ENCODE data around the gene TMEM132C. TPM values are rescaled to one million over a fixed set of nuclear protein-coding genes. Genes with fewer than 3 reads are reported as not detected.

Gene TMEM132C
- total RNA-seq, 3 donors from 2014 or later (not counting 1 experiment from before 2014, with no cell fraction given) = 0.08 to 0.41 TPM; not detected in 1

DNA sequence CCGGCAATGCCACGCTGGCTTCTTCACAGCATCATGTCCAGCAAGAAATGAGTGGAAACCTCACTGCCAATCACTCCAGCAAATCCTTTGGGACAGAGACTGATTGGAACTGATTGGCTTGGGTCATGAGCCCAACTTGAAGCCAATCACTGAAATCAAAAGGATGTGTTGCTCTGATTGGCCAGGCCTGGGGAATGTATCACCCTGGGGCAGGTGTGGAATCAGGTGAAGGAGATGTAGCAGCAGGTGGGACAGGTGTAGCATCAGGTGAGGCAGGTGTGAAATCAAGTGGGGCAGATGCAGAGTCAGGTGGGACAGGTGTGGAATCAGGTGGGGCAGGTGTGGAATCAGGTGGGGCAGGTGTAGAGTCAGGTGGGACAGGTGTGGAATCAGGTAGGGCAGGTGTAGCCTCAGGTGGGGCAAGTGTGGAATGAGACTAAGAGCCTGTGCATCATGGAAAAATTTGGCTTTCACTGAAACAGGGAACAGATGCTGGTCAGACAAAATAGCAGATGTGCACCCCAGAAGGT lies 350.4 kb downstream of the TMEM132C start:
- WGBS (ENCODE audit: insufficient coverage) = 73% methylated on average over 2 of the region's 2 CpGs
- DNase-seq (no peak), ATAC-seq (no peak)
- H3K36me3 ChIP-seq (ENCODE audit: control insufficient read depth, insufficient read depth, low read length) = no peaks in the 10 kb centered on the region
- Mint-ChIP-seq H3K27ac (no peak overlapping the region), H3K36me3 (no peaks in the 10 kb centered on the region), H3K27me3 (ENCODE audit: low read depth in 2 of 2) (peaks cover 18 to 24% of the 10 kb centered on the region in 2 donors), H3K4me1 (peaks cover 11 to 12% of the 10 kb centered on the region in 2 donors), H3K9me3 (no peaks in the 10 kb centered on the region), H3K4me3 (no peak overlapping the region)
- H3K27ac ChIP-seq (ENCODE audit: low read length) = no peak overlapping the region
- H3K27me3 ChIP-seq (ENCODE audit: control insufficient read depth, insufficient read depth, low read length) = no peaks in the 10 kb centered on the region
- TF ChIP-seq, protein P1, sequence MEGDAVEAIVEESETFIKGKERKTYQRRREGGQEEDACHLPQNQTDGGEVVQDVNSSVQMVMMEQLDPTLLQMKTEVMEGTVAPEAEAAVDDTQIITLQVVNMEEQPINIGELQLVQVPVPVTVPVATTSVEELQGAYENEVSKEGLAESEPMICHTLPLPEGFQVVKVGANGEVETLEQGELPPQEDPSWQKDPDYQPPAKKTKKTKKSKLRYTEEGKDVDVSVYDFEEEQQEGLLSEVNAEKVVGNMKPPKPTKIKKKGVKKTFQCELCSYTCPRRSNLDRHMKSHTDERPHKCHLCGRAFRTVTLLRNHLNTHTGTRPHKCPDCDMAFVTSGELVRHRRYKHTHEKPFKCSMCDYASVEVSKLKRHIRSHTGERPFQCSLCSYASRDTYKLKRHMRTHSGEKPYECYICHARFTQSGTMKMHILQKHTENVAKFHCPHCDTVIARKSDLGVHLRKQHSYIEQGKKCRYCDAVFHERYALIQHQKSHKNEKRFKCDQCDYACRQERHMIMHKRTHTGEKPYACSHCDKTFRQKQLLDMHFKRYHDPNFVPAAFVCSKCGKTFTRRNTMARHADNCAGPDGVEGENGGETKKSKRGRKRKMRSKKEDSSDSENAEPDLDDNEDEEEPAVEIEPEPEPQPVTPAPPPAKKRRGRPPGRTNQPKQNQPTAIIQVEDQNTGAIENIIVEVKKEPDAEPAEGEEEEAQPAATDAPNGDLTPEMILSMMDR (IDR thresholded peaks at IDR 0.05) = no peak
- no peak overlapping the region for H3K4me3 ChIP-seq (ENCODE audit: low read length)
- H3K9me3 ChIP-seq (ENCODE audit: control insufficient read depth, insufficient read depth, low read length) = no peaks in the 10 kb centered on the region
- intact Hi-C loops (cut with micrococcal nuclease) = no loop called here
- H3K4me1 ChIP-seq (ENCODE audit: control insufficient read depth, insufficient read depth, low read length) = no peaks in the 10 kb centered on the region

DNA sequence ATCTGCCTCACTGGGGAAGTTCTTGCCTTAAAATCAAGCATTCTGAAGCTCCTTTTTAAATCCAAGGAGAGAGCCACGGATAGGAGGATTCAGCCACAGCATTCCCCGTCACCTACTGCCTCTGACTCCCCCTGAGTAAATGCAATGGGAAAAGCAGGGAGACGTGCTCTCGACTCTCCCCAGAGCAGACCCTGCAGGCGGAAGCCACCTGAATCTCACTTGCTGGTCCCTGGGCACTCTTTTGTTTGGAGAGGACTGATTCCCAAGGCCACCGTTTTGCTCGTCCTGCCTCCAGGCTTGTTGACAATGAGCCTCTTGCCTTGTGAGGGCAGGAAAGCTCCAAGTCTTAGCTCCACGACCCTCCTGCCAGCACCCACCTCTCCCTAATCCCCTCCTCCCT lies 352.3 kb downstream of the TMEM132C start:
- TF ChIP-seq, protein P1 (IDR thresholded peaks at IDR 0.05) = no peak
- H3K27me3 Mint-ChIP-seq (ENCODE audit: low read depth in 2 of 2) = peaks cover 18 to 24% of the 10 kb centered on the region in 2 donors
- H3K4me1 ChIP-seq (ENCODE audit: control insufficient read depth, insufficient read depth, low read length) = no peaks in the 10 kb centered on the region

DNA sequence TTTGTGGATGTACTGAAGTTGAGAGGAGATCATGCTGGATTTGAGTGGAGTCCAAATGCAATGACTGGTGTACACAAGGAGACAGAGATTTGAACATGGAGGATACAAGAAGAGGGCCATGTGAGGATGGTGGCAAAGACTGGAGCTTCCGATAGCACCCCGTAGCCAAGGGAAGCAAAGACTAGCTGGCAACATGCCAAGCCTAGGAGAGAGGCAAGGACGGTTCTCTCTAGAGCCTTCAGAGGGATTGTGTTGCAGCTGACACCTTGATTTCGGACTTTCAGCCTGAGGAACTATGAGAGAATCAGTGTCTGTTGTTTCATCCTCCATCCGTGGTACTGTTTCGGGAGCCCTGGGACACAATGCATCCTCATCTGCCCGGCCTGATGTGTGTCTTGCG lies 354.3 kb downstream of the TMEM132C start:
- Histone ChIP-seq H3K4me3 (ENCODE audit: low read length) (no peak overlapping the region), H3K36me3 (ENCODE audit: control insufficient read depth, insufficient read depth, low read length) (no peaks in the 10 kb centered on the region), H3K27me3 (ENCODE audit: control insufficient read depth, insufficient read depth, low read length) (no peaks in the 10 kb centered on the region), H3K9me3 (ENCODE audit: control insufficient read depth, insufficient read depth, low read length) (no peaks in the 10 kb centered on the region), H3K27ac (ENCODE audit: low read length) (no peak overlapping the region), H3K4me1 (ENCODE audit: control insufficient read depth, insufficient read depth, low read length) (no peaks in the 10 kb centered on the region)
- TF ChIP-seq, protein P1 (IDR thresholded peaks at IDR 0.05) = no peak
- WGBS (ENCODE audit: insufficient coverage) = 84% methylated on average over 8 of the region's 8 CpGs
- Mint-ChIP-seq H3K27ac (no peak overlapping the region), H3K4me1 (peaks cover 11 to 12% of the 10 kb centered on the region in 2 donors), H3K36me3 (no peaks in the 10 kb centered on the region), H3K27me3 (ENCODE audit: low read depth in 2 of 2) (peaks cover 18 to 24% of the 10 kb centered on the region in 2 donors), H3K4me3 (no peak overlapping the region), H3K9me3 (no peaks in the 10 kb centered on the region)
- ATAC-seq = no peak
- intact Hi-C loops (cut with micrococcal nuclease) = no loop called here
- no peak for DNase-seq

More for the DNA sequence above, 352.3 kb downstream of the TMEM132C start:
- Histone ChIP-seq H3K4me3 (ENCODE audit: low read length) (no peak overlapping the region), H3K36me3 (ENCODE audit: control insufficient read depth, insufficient read depth, low read length) (no peaks in the 10 kb centered on the region), H3K27me3 (ENCODE audit: control insufficient read depth, insufficient read depth, low read length) (no peaks in the 10 kb centered on the region), H3K27ac (ENCODE audit: low read length) (no peak overlapping the region), H3K9me3 (ENCODE audit: control insufficient read depth, insufficient read depth, low read length) (no peaks in the 10 kb centered on the region)
- no peak for ATAC-seq
- no peak overlapping the region for H3K4me3 Mint-ChIP-seq
- H3K9me3 Mint-ChIP-seq = no peaks in the 10 kb centered on the region
- peaks cover 11 to 12% of the 10 kb centered on the region in 2 donors for H3K4me1 Mint-ChIP-seq
- intact Hi-C loops (cut with micrococcal nuclease) = no loop called here
- 55% methylated on average over 7 of the region's 8 CpGs for WGBS (ENCODE audit: insufficient coverage)
- no peak overlapping the region for H3K27ac Mint-ChIP-seq
- no peak for DNase-seq
- H3K36me3 Mint-ChIP-seq = no peaks in the 10 kb centered on the region

GRCh38 chr12:128623748-128624147 lies 356.8 kb downstream of the TMEM132C start:
- H3K27me3 Mint-ChIP-seq (ENCODE audit: low read depth in 2 of 2) = peaks cover 8 to 10% of the 10 kb centered on the region in 2 donors
- intact Hi-C loops (cut with micrococcal nuclease) = no loop called here
- H3K9me3 ChIP-seq (ENCODE audit: control insufficient read depth, insufficient read depth, low read length) = no peaks in the 10 kb centered on the region
- H3K4me1 Mint-ChIP-seq = no peaks in the 10 kb centered on the region
- DNase-seq (no peak), ATAC-seq (no peak)
- H3K4me3 ChIP-seq (ENCODE audit: low read length) = no peak overlapping the region
- H3K4me1 ChIP-seq (ENCODE audit: control insufficient read depth, insufficient read depth, low read length) = no peaks in the 10 kb centered on the region
- no peak overlapping the region for H3K27ac Mint-ChIP-seq
- WGBS (ENCODE audit: insufficient coverage) = 90% methylated on average over 6 of the region's 6 CpGs
- TF ChIP-seq, protein P1 (IDR thresholded peaks at IDR 0.05) = no peak
- no peaks in the 10 kb centered on the region for H3K36me3 Mint-ChIP-seq
- H3K9me3 Mint-ChIP-seq = no peaks in the 10 kb centered on the region
- no peaks in the 10 kb centered on the region for H3K27me3 ChIP-seq (ENCODE audit: control insufficient read depth, insufficient read depth, low read length)
- no peaks in the 10 kb centered on the region for H3K36me3 ChIP-seq (ENCODE audit: control insufficient read depth, insufficient read depth, low read length)
- H3K27ac ChIP-seq (ENCODE audit: low read length) = no peak overlapping the region
- no peak overlapping the region for H3K4me3 Mint-ChIP-seq

Data from natural killer cell (primary cell).